SK-N-SH (cell line): ENCODE results near the gene DACT2.
"Not testable (repeated sequence)": the region's sequence is repeated elsewhere in the genome, so short reads cannot be mapped to it uniquely, and the experiment has no call there.

Source experiments
- CHD2 ChIP-seq: fragments of 150-350 bp; IDR thresholded peaks from 2 replicates; pipeline ENCODE4 v1.6.1; 2018; ENCODE audit warnings: low read length; ENCODE audit not compliant: partially characterized antibody
- EP300 ChIP-seq, 2 experiments: IDR thresholded peaks; 2 replicates each; pipeline versions ENCODE4 v1.4.0 to v1.6.1; 2012; ENCODE audit warnings: borderline replicate concordance in 1 of 2, low read depth in 1 of 2, low read length in 1 of 2
- FOXJ3 ChIP-seq: sonication (generic); formaldehyde crosslinking; IDR thresholded peaks from 2 replicates; pipeline ENCODE4 v1.5.1; 2020; ENCODE audit warnings: mild to moderate bottlenecking, missing genetic modification reagents
- MAX ChIP-seq: IDR thresholded peaks from 2 replicates; pipeline ENCODE4 v1.4.0; 2012; ENCODE audit warnings: low read depth
- MXI1 ChIP-seq: IDR thresholded peaks from 2 replicates; pipeline ENCODE4 v1.6.1; 2012; ENCODE audit warnings: mild to moderate bottlenecking, low read depth, low read length, improper control_type of control experiment
- NFIC ChIP-seq: IDR thresholded peaks from 2 replicates; pipeline ENCODE4 v1.4.0; 2012; ENCODE audit warnings: borderline replicate concordance
- RCOR1 ChIP-seq: fragments of 150-350 bp; IDR thresholded peaks from 2 replicates; pipeline ENCODE4 v1.6.1; 2017; ENCODE audit warnings: antibody characterized with exemption, low read length
- REST ChIP-seq: IDR thresholded peaks from 2 replicates; pipeline ENCODE4 v1.6.1; 2012; ENCODE audit warnings: mild to moderate bottlenecking, low read depth, low read length, moderate library complexity
- RFX5 ChIP-seq: IDR thresholded peaks from 2 replicates; pipeline ENCODE4 v1.6.1; 2012; ENCODE audit warnings: mild to moderate bottlenecking, improper control_type of control experiment, low read length
- YY1 ChIP-seq: IDR thresholded peaks from 2 replicates; pipeline ENCODE4 v1.4.0; 2012; ENCODE audit warnings: low read depth, mild to moderate bottlenecking
- TF ChIP-seq, protein P1 (sequence below): fragments of 150-350 bp; IDR thresholded peaks from 2 replicates; pipeline ENCODE4 v1.6.1; 2017; ENCODE audit warnings: antibody characterized with exemption, low read length, low read depth, borderline replicate concordance
- TF ChIP-seq, protein P2 (sequence below): fragments of 200-600 bp; sonication (generic); IDR thresholded peaks from 2 replicates; pipeline ENCODE4 v1.6.1; 2017; ENCODE audit warnings: antibody characterized with exemption, mild to moderate bottlenecking, moderate library complexity
- TF ChIP-seq, protein P3 (sequence below): fragments of 150-350 bp; IDR thresholded peaks from 2 replicates; pipeline ENCODE4 v1.6.1; 2016; ENCODE audit warnings: mild to moderate bottlenecking, low read depth, low read length

DNA sequence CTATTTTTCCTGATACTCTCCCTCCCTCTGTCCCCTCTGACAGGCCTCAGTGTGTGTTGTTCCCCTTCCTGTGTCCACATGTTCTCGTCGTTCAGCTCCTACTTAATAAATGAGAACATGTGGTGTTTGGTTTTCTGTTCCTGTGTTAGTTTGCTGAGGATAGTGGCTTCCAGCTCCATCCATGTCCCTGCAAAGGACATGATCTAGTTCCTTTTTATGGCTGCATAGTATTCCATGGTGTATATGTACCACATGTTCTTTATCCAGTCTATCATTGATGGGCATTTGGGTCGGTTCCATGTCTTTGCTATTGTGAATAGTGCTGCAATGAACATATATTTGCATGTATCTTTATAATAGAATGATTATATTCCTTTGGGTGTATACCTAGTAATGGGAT, 51.8 kb downstream of the DACT2 start:
- not testable (repeated sequence) for TF ChIP-seq NFIC; MXI1; REST; RFX5; EP300 (IDR thresholded peaks at IDR 0.05; ENCODE audit: borderline replicate concordance in 1 of 2, low read depth in 1 of 2, low read length in 1 of 2); FOXJ3 (CRISPR knock-in tag); MAX; CHD2; RCOR1; YY1
- TF ChIP-seq, protein P1, sequence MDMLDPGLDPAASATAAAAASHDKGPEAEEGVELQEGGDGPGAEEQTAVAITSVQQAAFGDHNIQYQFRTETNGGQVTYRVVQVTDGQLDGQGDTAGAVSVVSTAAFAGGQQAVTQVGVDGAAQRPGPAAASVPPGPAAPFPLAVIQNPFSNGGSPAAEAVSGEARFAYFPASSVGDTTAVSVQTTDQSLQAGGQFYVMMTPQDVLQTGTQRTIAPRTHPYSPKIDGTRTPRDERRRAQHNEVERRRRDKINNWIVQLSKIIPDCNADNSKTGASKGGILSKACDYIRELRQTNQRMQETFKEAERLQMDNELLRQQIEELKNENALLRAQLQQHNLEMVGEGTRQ = not testable (repeated sequence)
- TF ChIP-seq, protein P2, sequence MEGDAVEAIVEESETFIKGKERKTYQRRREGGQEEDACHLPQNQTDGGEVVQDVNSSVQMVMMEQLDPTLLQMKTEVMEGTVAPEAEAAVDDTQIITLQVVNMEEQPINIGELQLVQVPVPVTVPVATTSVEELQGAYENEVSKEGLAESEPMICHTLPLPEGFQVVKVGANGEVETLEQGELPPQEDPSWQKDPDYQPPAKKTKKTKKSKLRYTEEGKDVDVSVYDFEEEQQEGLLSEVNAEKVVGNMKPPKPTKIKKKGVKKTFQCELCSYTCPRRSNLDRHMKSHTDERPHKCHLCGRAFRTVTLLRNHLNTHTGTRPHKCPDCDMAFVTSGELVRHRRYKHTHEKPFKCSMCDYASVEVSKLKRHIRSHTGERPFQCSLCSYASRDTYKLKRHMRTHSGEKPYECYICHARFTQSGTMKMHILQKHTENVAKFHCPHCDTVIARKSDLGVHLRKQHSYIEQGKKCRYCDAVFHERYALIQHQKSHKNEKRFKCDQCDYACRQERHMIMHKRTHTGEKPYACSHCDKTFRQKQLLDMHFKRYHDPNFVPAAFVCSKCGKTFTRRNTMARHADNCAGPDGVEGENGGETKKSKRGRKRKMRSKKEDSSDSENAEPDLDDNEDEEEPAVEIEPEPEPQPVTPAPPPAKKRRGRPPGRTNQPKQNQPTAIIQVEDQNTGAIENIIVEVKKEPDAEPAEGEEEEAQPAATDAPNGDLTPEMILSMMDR = not testable (repeated sequence)
- TF ChIP-seq, protein P3, sequence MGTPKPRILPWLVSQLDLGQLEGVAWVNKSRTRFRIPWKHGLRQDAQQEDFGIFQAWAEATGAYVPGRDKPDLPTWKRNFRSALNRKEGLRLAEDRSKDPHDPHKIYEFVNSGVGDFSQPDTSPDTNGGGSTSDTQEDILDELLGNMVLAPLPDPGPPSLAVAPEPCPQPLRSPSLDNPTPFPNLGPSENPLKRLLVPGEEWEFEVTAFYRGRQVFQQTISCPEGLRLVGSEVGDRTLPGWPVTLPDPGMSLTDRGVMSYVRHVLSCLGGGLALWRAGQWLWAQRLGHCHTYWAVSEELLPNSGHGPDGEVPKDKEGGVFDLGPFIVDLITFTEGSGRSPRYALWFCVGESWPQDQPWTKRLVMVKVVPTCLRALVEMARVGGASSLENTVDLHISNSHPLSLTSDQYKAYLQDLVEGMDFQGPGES = not testable (repeated sequence)
